ENCODE measurements around the gene TMEM205.
"Not testable (repeated sequence)": the region's sequence is repeated elsewhere in the genome, so short reads cannot be mapped to it uniquely, and the experiment has no call there.

The TMEM205 gene

GRCh38 chr19:11356074-11356397 is 10.0 kb upstream of the TMEM205 start:
- H3K27ac ChIP-seq (replicated peaks), result no peak overlapping the region
- H3K4me3 ChIP-seq (replicated peaks; ENCODE audit: insufficient read depth, low read length), result peak overlapping the region; percentile 55
- no peak for DNase-seq (ENCODE audit: low read depth in 1 of 2, low spot score in 1 of 2)
- TF ChIP-seq CTCF (IDR thresholded peaks at IDR 0.05; ENCODE audit: insufficient read depth, low read length) (no peak), GABPA (IDR thresholded peaks at IDR 0.05; ENCODE audit: low read depth) (no peak), REST (IDR thresholded peaks at IDR 0.05; ENCODE audit: insufficient replicate concordance, low read depth) (no peak)
- no peaks in the 10 kb centered on the region for H3K27me3 ChIP-seq (ENCODE audit: insufficient read depth, poor library complexity, severe bottlenecking)

GRCh38 chr19:11355160-11356073 is 9.3 kb upstream of the TMEM205 start, which contains the start of gene PLPPR2:
Gene PLPPR2 (plus strand): TSS chr19:11355432. CDS start chr19:11357674, 2,242 bp downstream.
- TF ChIP-seq CTCF (IDR thresholded peaks at IDR 0.05; ENCODE audit: insufficient read depth, low read length) (no peak), GABPA (IDR thresholded peaks at IDR 0.05; ENCODE audit: low read depth) (no peak), SPI1 (IDR thresholded peaks at IDR 0.05; ENCODE audit: borderline replicate concordance, low read depth) (no peak), POLR2AphosphoS5 (IDR thresholded peaks at IDR 0.05; ENCODE audit: low read depth) (no peak), REST (IDR thresholded peaks at IDR 0.05; ENCODE audit: insufficient replicate concordance, low read depth) (no peak)
- peak; percentile 78 to 92 for DNase-seq (ENCODE audit: low read depth in 1 of 2, low spot score in 1 of 2)
- Histone ChIP-seq H3K4me3 (replicated peaks; ENCODE audit: insufficient read depth, low read length) (peak within 1 kb of the TSS; percentile 55), H3K27me3 (ENCODE audit: insufficient read depth, poor library complexity, severe bottlenecking) (no peaks in the 10 kb centered on the region), H3K27ac (replicated peaks) (no peak within 1 kb of the TSS)

DNA sequence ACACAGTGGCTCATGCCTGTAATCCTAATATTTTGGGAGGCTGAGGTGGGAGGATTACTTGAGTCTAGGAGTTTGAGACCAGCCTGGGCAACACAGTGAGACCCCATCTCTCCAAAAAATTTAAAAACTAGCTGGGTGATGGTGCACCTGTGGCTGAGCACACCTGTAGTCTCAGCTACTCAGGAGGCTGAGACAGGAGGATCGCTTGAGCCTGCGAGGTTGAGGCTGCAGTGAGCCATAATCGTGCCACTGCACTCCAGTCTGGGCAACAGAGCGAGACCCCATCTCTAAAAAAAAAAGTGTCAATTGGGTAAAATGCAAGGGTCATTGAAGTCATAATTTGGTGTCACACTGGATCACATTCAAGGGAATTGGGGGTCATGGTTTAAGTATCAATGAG is 8.0 kb upstream of the TMEM205 start:
- not testable (repeated sequence) for H3K27ac ChIP-seq (replicated peaks); DNase-seq (ENCODE audit: low read depth in 1 of 2, low spot score in 1 of 2); H3K4me3 ChIP-seq (replicated peaks; ENCODE audit: insufficient read depth, low read length); H3K27me3 ChIP-seq (ENCODE audit: insufficient read depth, poor library complexity, severe bottlenecking)

- Histone ChIP-seq H3K27ac (replicated peaks) (no peak overlapping the region), H3K4me3 (replicated peaks; ENCODE audit: insufficient read depth, low read length) (no peak overlapping the region), H3K27me3 (ENCODE audit: insufficient read depth, poor library complexity, severe bottlenecking) (no peaks in the 10 kb centered on the region)
- no peak for TF ChIP-seq GABPA (IDR thresholded peaks at IDR 0.05; ENCODE audit: low read depth)
- TF ChIP-seq REST (IDR thresholded peaks at IDR 0.05; ENCODE audit: insufficient replicate concordance, low read depth), result peak; percentile 59
- no peak for DNase-seq (ENCODE audit: low read depth in 1 of 2, low spot score in 1 of 2)
These were observed 3.1 kb upstream of the TMEM205 start for GRCh38 chr19:11349171-11349570.

Data from HL-60 (cell line).